B cell (primary cell): ENCODE data around the gene DDA1.

Experiments
- EZH2 ChIP-seq: IDR thresholded peaks from 2 replicates; pipeline ENCODE4 v1.6.1; 2012; ENCODE audit warnings: borderline replicate concordance, low read depth, mild to moderate bottlenecking, moderate library complexity, low read length; ENCODE audit not compliant: insufficient read depth, poor library complexity, severe bottlenecking
- TF ChIP-seq, protein P1 (sequence below): fragments of 200-600 bp; IDR thresholded peaks from one replicate; pipeline ENCODE4 v1.8.0; 2022; ENCODE audit warnings: antibody characterized with exemption, mild to moderate bottlenecking

DNA sequence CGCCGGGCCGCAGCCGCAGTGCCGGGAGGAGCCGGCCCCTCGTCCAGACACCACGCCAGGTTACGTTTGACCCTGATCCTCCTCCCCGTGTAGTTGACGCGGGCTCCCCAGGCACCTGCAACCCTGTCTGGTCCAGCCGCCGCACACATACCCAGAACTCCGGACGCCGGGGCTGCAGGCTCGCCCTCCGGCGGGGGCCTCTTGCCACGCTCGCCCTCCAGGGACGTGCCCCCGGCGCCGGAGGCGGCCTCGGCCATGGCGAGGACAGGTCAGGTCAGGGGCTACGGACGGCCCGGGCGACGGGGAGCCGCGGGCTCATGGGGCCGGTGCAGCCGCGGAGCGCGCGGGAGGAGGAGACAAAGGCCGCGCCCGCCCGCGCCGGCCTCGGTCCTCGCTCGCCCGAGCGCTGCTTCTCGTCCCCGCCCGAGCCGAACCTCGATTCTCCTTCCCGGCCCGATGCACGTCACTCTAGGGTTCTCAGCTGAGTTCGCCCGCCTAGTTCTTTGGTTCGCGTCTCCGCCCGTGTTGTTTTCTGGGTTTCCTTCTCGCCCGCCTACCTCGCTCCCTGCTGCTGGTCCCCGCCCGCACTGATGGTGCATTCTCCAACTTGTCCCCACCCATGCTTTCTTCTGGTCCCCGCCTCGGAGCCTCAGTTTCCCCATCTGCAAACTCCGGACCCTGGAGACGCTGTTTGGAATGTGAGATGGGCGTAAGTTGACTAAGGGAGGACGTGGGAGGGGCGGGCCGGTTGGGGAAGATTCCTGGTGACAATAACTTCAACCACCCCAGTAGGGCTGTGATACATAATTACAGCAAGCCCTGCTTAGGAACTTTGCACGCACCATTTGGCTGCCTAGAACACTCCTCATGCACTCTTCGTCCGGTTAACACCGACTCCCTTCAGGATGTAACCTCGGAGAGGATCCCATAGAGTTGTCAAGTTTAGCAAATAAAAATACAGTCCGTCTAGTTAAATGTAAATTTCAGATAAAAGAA, 25.3 kb downstream of the DDA1 start, which contains the start of gene ANO8:
- TF ChIP-seq, protein P1, sequence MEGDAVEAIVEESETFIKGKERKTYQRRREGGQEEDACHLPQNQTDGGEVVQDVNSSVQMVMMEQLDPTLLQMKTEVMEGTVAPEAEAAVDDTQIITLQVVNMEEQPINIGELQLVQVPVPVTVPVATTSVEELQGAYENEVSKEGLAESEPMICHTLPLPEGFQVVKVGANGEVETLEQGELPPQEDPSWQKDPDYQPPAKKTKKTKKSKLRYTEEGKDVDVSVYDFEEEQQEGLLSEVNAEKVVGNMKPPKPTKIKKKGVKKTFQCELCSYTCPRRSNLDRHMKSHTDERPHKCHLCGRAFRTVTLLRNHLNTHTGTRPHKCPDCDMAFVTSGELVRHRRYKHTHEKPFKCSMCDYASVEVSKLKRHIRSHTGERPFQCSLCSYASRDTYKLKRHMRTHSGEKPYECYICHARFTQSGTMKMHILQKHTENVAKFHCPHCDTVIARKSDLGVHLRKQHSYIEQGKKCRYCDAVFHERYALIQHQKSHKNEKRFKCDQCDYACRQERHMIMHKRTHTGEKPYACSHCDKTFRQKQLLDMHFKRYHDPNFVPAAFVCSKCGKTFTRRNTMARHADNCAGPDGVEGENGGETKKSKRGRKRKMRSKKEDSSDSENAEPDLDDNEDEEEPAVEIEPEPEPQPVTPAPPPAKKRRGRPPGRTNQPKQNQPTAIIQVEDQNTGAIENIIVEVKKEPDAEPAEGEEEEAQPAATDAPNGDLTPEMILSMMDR = no peak
- TF ChIP-seq EZH2 = no peak
